Subcutaneous adipose tissue (tissue), 4 donors: Measurements from ENCODE around the gene RAB26. TPM values are rescaled to one million over a fixed set of nuclear protein-coding genes. Genes with fewer than 3 reads are reported as not detected.

Source experiments
- CTCF ChIP-seq: fragments of 450-650 bp; IDR thresholded peaks from one replicate; pipeline ENCODE4 v1.5.1; 2016; ENCODE audit warnings: low read depth, mild to moderate bottlenecking, control low read depth, antibody characterized with exemption, moderate library complexity
- total RNA-seq, 4 donors: library from RNA; depleted of rRNA; stranded (reverse); fragments of >200 nt; gene quantifications; one replicate each; pipeline ENCODE4 v1.1.0, GENCODE V29; 2016

The RAB26 gene
- total RNA-seq, 4 donors from 2014 or later: 3.0 TPM; not detected in 3

- no peak for TF ChIP-seq CTCF
Measured at GRCh38 chr16:2150418-2151187, 2.2 kb downstream of the RAB26 start.

GRCh38 chr16:2151188-2152091 lies 3.0 kb downstream of the RAB26 start:
- no peak for TF ChIP-seq CTCF

- TF ChIP-seq CTCF: no peak
Measured at GRCh38 chr16:2152695-2153506, 4.5 kb downstream of the RAB26 start.

GRCh38 chr16:2154533-2155090 lies 6.2 kb downstream of the RAB26 start:
- TF ChIP-seq CTCF: no peak

GRCh38 chr16:2155091-2155950 lies 6.9 kb downstream of the RAB26 start, which contains the start of gene TRAF7:
Gene TRAF7, plus strand, starts transcription at chr16:2155782. Its CDS starts 8,139 bp downstream, at chr16:2163921.
- TF ChIP-seq CTCF: no peak
